Measurements from ENCODE around the gene GATD1.

GATD1 gene

DNA sequence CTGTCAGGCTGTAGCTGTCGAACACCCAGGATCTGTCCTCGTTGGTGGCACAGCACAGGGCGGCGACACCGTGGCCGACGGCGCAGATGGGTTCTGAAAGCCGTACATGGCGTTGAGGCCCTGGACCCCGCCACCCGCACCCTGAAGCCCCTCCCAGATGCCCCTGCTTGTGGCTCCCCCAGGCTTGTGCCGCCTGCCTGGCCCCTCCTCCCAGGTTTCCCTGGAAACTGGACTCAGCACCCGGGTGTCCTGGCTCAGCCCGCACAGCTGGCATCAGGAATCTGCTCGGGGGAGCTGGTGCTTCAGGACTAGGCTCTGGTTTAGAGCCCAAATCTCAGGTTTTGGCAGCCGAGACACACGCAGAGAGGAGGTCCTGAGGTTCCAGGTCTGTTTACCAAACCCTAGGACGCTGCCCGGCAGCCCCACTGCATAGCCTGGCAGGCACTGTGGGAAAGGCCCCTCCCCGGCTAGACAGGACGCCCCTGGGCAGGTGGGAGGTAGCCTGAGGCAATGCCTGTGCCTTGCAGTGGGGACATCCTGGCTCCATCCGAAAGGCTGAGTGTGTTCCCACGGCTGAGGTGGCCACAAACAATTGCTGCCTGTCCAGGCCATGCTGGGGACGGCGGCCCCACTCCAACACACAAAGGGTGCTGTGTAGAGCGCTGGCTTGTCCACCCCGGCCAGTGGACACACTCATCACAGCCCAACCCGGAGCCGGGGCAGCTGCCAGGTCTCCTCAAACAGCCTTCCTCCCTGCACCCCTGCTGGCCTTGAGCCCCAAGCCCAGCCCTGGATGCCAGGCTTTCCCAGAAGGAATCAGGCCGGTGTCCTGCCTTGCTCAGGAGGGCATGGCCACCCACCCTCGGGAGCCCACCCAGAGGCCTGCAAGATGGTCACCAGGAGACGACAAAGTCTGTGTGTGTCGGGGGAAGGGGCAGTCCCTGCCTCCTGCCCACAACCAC is 4.6 kb downstream of the GATD1 start:
- peaks cover 13% of the 10 kb centered on the region for H3K36me3 Mint-ChIP-seq (ENCODE audit: low read depth)
- no peaks in the 10 kb centered on the region for H3K9me3 Mint-ChIP-seq
- TF ChIP-seq, protein P1, sequence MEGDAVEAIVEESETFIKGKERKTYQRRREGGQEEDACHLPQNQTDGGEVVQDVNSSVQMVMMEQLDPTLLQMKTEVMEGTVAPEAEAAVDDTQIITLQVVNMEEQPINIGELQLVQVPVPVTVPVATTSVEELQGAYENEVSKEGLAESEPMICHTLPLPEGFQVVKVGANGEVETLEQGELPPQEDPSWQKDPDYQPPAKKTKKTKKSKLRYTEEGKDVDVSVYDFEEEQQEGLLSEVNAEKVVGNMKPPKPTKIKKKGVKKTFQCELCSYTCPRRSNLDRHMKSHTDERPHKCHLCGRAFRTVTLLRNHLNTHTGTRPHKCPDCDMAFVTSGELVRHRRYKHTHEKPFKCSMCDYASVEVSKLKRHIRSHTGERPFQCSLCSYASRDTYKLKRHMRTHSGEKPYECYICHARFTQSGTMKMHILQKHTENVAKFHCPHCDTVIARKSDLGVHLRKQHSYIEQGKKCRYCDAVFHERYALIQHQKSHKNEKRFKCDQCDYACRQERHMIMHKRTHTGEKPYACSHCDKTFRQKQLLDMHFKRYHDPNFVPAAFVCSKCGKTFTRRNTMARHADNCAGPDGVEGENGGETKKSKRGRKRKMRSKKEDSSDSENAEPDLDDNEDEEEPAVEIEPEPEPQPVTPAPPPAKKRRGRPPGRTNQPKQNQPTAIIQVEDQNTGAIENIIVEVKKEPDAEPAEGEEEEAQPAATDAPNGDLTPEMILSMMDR (IDR thresholded peaks at IDR 0.05): no peak
- H3K27me3 Mint-ChIP-seq (ENCODE audit: low read depth, poor library complexity): no peaks in the 10 kb centered on the region
- H3K4me3 Mint-ChIP-seq: no peak overlapping the region
- no peak for DNase-seq
- H3K4me1 Mint-ChIP-seq: peaks cover 31% of the 10 kb centered on the region
- no peak overlapping the region for H3K27ac Mint-ChIP-seq

DNA sequence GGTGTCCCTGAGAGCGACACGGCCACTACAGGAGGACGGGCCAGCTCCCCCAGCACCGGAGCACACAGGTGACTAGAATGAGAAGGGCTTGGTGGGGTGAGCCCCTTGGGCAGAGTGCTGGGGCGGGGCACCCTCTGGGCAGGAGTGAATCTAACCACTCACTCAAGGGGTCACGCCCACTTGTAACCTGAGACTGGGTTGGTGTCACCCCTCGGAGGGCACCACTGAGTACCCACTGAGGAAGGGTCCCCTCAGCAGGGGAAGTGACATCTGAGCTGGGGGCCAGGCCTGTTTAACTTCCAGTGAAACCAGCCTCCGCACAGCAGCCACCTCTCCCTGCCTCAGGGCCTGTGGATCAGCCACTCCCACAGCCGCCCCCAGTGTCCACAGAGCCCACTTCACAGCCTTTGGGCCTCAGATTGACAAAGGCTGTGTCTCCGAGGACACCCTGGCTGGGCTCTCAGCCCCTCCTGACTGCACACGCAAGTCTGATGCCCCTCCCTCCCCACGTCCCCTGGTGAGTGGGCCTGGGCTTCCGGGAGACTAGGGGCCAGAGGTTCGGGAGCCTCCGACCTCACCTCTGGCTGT is 5.6 kb downstream of the GATD1 start:
- Mint-ChIP-seq H3K4me1 (peaks cover 31% of the 10 kb centered on the region), H3K4me3 (no peak overlapping the region), H3K9me3 (no peaks in the 10 kb centered on the region), H3K27ac (no peak overlapping the region), H3K27me3 (ENCODE audit: low read depth, poor library complexity) (no peaks in the 10 kb centered on the region), H3K36me3 (ENCODE audit: low read depth) (peaks cover 18% of the 10 kb centered on the region)
- no peak for DNase-seq
- TF ChIP-seq, protein P1 (IDR thresholded peaks at IDR 0.05): no peak

DNA sequence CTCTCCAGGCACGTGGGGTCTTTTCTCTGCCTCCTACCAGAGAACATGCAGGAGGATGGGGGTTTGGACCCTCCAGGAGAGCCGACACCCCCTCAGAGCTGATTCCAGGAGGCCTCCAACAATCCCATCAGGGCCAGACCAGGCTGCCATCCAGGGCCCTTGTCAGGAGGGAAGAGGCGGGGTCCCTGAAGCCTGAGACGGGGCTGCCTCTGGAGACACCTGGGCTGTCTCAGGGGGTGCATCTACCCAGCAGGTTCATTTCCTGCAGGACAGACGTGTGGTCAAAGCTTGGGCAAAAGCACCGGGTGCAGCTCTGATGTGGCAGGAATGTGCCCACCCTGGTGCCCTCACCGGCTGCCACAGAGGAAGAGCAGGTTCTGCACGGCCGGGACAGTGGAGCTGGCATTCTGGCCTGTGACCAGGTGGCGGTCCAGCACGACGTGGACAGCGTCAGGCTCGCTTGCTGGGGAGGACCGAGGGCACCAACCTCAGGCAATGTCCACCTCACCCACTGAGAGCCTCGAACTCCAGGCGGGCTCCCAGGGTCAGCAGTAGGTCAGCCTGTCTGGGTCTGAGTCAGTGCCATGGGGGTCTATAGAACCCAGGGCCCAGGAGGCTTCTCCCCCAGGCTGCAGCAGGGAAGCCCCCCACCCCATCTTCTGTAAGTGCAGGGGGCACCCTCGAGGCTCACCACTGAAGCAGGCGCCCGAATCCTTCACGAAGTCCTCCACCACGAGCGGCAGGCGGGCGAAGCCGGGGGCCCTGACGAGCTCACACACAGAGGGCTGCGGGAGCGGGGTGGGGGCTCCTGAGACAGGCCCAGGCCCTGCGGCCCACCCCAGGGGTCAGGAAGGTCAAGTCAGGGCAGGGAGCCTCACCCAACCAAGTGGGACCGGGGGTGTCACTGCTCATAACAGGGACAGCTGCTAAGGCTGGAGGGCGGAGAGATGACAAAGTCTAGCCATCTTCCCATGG is 6.4 kb downstream of the GATD1 start:
- Mint-ChIP-seq H3K4me3 (no peak overlapping the region), H3K4me1 (peaks cover 24% of the 10 kb centered on the region), H3K27ac (no peak overlapping the region), H3K9me3 (no peaks in the 10 kb centered on the region), H3K27me3 (ENCODE audit: low read depth, poor library complexity) (no peaks in the 10 kb centered on the region), H3K36me3 (ENCODE audit: low read depth) (peaks cover 23% of the 10 kb centered on the region)
- TF ChIP-seq, protein P1 (IDR thresholded peaks at IDR 0.05): no peak
- no peak for DNase-seq

DNA sequence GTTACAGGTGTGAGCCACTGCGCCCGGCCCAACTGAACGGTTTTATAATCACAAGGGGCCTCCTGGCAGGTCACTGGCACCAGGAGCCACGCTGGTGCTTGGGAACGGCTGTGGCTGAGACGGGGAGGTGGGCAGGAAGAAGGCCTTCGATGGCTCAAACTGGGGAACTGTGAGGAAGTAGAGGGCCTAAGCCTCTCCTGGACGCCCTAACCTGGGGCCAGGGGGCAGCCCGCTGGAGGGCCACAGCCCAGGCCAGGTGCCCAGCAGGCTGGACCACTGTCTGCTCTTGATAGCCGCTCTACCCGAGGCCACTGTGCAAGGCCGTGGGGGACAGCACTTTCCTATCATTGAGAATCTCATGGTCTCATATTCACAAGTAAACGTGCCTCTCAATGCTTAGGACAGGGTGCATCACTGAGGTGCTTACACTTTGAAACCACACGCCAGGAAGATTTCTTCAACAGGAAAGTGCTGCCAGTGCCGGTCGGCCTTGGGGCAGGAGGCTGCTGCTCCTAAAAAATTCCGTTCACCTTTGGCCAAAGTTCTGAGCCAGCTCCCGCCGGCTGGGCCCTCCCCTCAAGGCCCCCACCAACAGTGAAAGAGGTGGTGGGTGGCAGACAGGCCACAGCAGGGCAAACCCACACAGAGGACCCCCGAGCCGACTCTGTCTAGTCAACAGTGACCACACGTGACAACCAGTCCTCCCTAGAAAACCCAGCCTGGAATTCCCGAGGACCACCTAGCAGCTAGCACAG is 7.2 kb downstream of the GATD1 start:
- DNase-seq: no peak
- Mint-ChIP-seq H3K4me3 (no peak overlapping the region), H3K4me1 (peaks cover 16% of the 10 kb centered on the region), H3K27ac (no peak overlapping the region), H3K36me3 (ENCODE audit: low read depth) (peaks cover 23% of the 10 kb centered on the region), H3K9me3 (no peaks in the 10 kb centered on the region), H3K27me3 (ENCODE audit: low read depth, poor library complexity) (no peaks in the 10 kb centered on the region)
- TF ChIP-seq, protein P1 (IDR thresholded peaks at IDR 0.05): no peak

DNA sequence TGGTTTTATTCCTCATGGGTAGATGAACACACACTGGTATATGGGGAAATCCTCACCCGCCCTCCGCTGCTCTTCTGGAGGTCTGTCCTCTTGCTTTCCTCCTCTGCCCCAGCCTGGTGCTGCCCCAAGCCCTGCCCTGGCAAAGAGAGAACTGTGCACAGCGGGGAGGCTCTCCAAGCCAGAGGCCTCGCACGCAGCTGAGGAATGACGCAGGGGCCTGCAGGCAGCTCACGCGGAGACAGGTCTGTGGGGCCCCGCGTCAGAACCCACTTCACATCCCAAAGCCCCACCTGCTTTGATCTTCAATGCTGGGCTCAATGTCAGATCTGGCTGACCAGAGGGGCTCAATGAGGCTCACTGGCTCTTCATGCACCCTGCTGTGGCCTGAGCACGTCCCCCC is 10.0 kb downstream of the GATD1 start:
- Mint-ChIP-seq H3K27me3 (ENCODE audit: low read depth, poor library complexity) (peaks cover 3% of the 10 kb centered on the region), H3K36me3 (ENCODE audit: low read depth) (peaks cover 32% of the 10 kb centered on the region), H3K4me3 (no peak overlapping the region), H3K27ac (no peak overlapping the region), H3K9me3 (no peaks in the 10 kb centered on the region), H3K4me1 (no peaks in the 10 kb centered on the region)
- no peak for DNase-seq
- TF ChIP-seq, protein P1 (IDR thresholded peaks at IDR 0.05): no peak

All from nephron progenitor cell (in vitro differentiated cells).